ENCODE results near the gene KIAA0930.

DNA sequence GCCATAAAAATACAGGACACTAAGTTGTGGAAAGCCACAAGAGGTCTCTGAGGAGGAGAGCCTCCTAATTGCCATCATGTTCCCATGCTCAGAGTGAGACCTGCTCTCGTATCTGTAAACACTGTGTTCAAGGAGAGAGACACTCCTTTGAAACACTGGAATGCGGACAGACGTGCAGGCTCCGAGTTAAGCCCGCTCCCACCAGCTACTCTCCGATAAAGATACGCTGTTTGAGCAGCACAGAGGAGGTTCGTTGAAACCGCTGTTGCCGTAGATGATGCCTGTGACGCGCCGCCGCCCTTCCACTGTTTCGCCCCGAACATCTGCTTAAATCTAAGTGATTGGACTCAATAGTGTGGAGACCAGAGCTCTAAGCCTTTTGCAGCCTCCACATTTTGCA, 51.9 kb downstream of the KIAA0930 start:
- no peak for TF ChIP-seq POLR2A (IDR thresholded peaks at IDR 0.05)
- TF ChIP-seq, protein P1, sequence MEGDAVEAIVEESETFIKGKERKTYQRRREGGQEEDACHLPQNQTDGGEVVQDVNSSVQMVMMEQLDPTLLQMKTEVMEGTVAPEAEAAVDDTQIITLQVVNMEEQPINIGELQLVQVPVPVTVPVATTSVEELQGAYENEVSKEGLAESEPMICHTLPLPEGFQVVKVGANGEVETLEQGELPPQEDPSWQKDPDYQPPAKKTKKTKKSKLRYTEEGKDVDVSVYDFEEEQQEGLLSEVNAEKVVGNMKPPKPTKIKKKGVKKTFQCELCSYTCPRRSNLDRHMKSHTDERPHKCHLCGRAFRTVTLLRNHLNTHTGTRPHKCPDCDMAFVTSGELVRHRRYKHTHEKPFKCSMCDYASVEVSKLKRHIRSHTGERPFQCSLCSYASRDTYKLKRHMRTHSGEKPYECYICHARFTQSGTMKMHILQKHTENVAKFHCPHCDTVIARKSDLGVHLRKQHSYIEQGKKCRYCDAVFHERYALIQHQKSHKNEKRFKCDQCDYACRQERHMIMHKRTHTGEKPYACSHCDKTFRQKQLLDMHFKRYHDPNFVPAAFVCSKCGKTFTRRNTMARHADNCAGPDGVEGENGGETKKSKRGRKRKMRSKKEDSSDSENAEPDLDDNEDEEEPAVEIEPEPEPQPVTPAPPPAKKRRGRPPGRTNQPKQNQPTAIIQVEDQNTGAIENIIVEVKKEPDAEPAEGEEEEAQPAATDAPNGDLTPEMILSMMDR (IDR thresholded peaks at IDR 0.05): no peak

Data from testis (tissue), 2 donors.